ENCODE results near the gene ALG5. TPM values are rescaled to one million over a fixed set of nuclear protein-coding genes. Genes with fewer than 3 reads are reported as not detected.

ALG5 gene
- total and polyA plus RNA-seq, 2 of the 4 experiments (the other 2 are of a cell fraction), result 19.4 to 21.9 TPM

- H3K27me3 ChIP-seq (ENCODE audit: control insufficient read depth, insufficient read depth, low read length), result no peaks in the 10 kb centered on the region
Observed at GRCh38 chr13:37037241-37037640, 38.1 kb upstream of the ALG5 start.

More at GRCh38 chr13:37037241-37037640, 38.1 kb upstream of the ALG5 start:
- CTCF ChIA-PET, result no interaction called here
- Histone ChIP-seq H2AK9ac (replicated peaks; ENCODE audit: low read depth, low read length, poor library complexity) (no peak overlapping the region), H3K79me1 (ENCODE audit: low read depth in 1 of 2, low read length in 2 of 2) (peaks cover 8 to 12% of the 10 kb centered on the region in 2 experiments; a peak in 3 of 4 replicates), H2BK5ac (ENCODE audit: low read depth, low read length, poor library complexity, severe bottlenecking) (no peak overlapping the region), H3K4me1 (ENCODE audit: control insufficient read depth, insufficient read depth, low read length) (no peaks in the 10 kb centered on the region), H4K91ac (ENCODE audit: insufficient read depth, low read depth, low read length) (no peak overlapping the region), H3K23ac (ENCODE audit: low read depth, low read length) (no peak overlapping the region), H4K20me1 (ENCODE audit: insufficient read depth, low read length) (no peaks in the 10 kb centered on the region), H3K9ac (ENCODE audit: low read depth, low read length) (no peak overlapping the region), H2BK120ac (ENCODE audit: low read depth, low read length) (no peak overlapping the region), H3K36me3 (ENCODE audit: control insufficient read depth, insufficient read depth, low read length) (peaks cover 52% of the 10 kb centered on the region), H2BK15ac (ENCODE audit: low read depth, low read length) (no peak overlapping the region), H2BK20ac (ENCODE audit: low read depth, low read length) (no peak overlapping the region), H3K4me3 (ENCODE audit: insufficient read depth, low read depth, low read length) (no peak overlapping the region), H3K9me1 (ENCODE audit: insufficient read depth, low read length) (no peaks in the 10 kb centered on the region; the same call in 1 of the 2 replicates), H3K4me2 (ENCODE audit: low read depth, low read length) (no peak overlapping the region), H3K27ac (ENCODE audit: insufficient read depth, low read length) (no peak overlapping the region), H2AK5ac (ENCODE audit: low read depth, low read length) (no peak overlapping the region), H4K8ac (ENCODE audit: low read depth in 2 of 2, low read length in 2 of 2) (no peak overlapping the region), H4K5ac (ENCODE audit: low read depth, low read length) (no peak overlapping the region), H2AFZ (replicated peaks; ENCODE audit: low read length, poor library complexity) (no peak overlapping the region), H3K56ac (ENCODE audit: extremely low read depth, insufficient read depth, low read length) (no peak overlapping the region), H3K9me3 (ENCODE audit: control insufficient read depth, insufficient read depth, low read length) (no peaks in the 10 kb centered on the region), H3K4ac (ENCODE audit: low read depth, low read length) (no peak overlapping the region), H3K14ac (replicated peaks; ENCODE audit: low read depth, low read length) (no peak overlapping the region), H3K18ac (ENCODE audit: low read depth, low read length) (no peak overlapping the region)
- in situ Hi-C loops (cut with MboI; ENCODE audit: low sequenced_read_pairs) (loop anchor here (25.0 kb wide), 1 partner anchor 1325 kb away; no protein-coding TSS in a partner anchor), intact Hi-C loops (cut with micrococcal nuclease) (no loop called here), dilution Hi-C loops (cut with HindIII; ENCODE audit: low sequenced_read_pairs, unreplicated experiment) (no loop called here)
- no TSS peak for BruUV-seq (replicated peaks)
- DNase-seq (no peak), ATAC-seq (ENCODE audit: low read depth) (no peak)
- TF ChIP-seq ELK1 (IDR thresholded peaks at IDR 0.05; ENCODE audit: borderline replicate concordance, low read depth, low read length) (no peak), USF2 (IDR thresholded peaks at IDR 0.05; ENCODE audit: low read depth, low read length) (no peak), POLR2A (IDR thresholded peaks at IDR 0.05; ENCODE audit: low read depth, low read length) (no peak), CHD1 (IDR thresholded peaks at IDR 0.05; ENCODE audit: low read depth, low read length) (no peak)
- POLR2A ChIA-PET (ENCODE audit: unreplicated experiment), result no interaction called here
- no CpG with 5 or more reads among the region's 3 CpGs for WGBS, 2 experiments (ENCODE audit: extremely low coverage in 2 of 2, insufficient read length in 1 of 2)

Data from IMR-90 (cell line).